Measurements from ENCODE around the gene CSNK1G1. TPM values are rescaled to one million over a fixed set of nuclear protein-coding genes. Genes with fewer than 3 reads are reported as not detected.
"Not testable (repeated sequence)": the region's sequence is repeated elsewhere in the genome, so short reads cannot be mapped to it uniquely, and the experiment has no call there.

CSNK1G1 gene
- total RNA-seq, 2 donors from 2014 or later: 3.5 to 4.8 TPM

DNA sequence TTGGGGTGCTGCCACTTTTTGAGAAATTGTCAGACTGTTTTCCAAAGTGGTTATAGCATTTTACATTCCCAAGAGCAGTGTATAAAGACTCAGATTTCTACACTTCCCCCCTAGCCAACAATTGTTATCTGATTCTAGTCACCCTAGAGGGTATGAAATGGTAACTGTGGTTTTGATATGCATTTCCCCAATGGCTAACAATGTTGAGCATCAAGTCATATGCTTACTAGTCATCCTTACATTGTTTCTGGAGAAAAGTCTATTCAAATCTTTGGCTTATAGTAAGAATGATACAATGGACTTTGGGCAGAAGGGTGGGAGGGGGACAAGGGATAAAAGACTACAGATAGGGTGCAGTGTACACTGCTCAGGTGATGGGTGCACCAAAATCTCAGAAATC is 73.3 kb downstream of the CSNK1G1 start:
- TF ChIP-seq, protein P1, sequence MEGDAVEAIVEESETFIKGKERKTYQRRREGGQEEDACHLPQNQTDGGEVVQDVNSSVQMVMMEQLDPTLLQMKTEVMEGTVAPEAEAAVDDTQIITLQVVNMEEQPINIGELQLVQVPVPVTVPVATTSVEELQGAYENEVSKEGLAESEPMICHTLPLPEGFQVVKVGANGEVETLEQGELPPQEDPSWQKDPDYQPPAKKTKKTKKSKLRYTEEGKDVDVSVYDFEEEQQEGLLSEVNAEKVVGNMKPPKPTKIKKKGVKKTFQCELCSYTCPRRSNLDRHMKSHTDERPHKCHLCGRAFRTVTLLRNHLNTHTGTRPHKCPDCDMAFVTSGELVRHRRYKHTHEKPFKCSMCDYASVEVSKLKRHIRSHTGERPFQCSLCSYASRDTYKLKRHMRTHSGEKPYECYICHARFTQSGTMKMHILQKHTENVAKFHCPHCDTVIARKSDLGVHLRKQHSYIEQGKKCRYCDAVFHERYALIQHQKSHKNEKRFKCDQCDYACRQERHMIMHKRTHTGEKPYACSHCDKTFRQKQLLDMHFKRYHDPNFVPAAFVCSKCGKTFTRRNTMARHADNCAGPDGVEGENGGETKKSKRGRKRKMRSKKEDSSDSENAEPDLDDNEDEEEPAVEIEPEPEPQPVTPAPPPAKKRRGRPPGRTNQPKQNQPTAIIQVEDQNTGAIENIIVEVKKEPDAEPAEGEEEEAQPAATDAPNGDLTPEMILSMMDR (IDR thresholded peaks at IDR 0.05): no peak
- no peaks in the 10 kb centered on the region for H3K4me1 ChIP-seq
- no peak for DNase-seq (ENCODE audit: low spot score)
- H3K27me3 ChIP-seq: no peaks in the 10 kb centered on the region
- no peak overlapping the region for H3K27ac ChIP-seq
- H3K9me3 ChIP-seq: no peaks in the 10 kb centered on the region
- no peaks in the 10 kb centered on the region for H3K36me3 ChIP-seq
- H3K4me3 ChIP-seq: no peak overlapping the region

- Histone ChIP-seq H3K27me3 (no peaks in the 10 kb centered on the region), H3K9me3 (no peaks in the 10 kb centered on the region), H3K4me3 (no peak overlapping the region), H3K36me3 (no peaks in the 10 kb centered on the region), H3K4me1 (peaks cover 0 to 9% of the 10 kb centered on the region in 2 donors), H3K27ac (no peak overlapping the region)
- TF ChIP-seq, protein P1 (IDR thresholded peaks at IDR 0.05): no peak
- DNase-seq (ENCODE audit: low spot score): no peak
Observed at GRCh38 chr15:64279131-64279530, 76.8 kb downstream of the CSNK1G1 start.

DNA sequence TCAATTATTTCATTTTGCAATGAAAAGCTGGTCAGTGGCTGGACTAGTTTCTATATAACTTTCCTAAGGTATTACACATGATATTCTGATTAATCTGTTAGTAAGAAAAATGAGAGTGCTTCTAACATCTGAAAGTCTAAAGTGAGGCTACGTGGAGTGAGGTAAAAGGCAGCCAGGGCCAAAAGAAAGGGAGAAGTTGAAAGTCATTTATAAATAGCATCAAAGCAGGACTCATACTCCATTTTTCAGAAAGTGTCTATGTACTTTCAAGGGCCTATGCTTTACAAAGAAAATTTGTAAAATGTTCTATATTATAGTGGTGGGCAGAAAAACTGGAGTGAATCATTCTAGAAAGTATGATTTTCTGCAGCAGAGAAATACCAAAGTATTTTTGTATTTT is 80.0 kb downstream of the CSNK1G1 start:
- H3K27me3 ChIP-seq: no peaks in the 10 kb centered on the region
- DNase-seq (ENCODE audit: low spot score): no peak
- H3K4me1 ChIP-seq: peaks cover 0 to 11% of the 10 kb centered on the region in 2 donors
- H3K27ac ChIP-seq: no peak overlapping the region
- TF ChIP-seq, protein P1 (IDR thresholded peaks at IDR 0.05): no peak
- no peaks in the 10 kb centered on the region for H3K9me3 ChIP-seq
- H3K36me3 ChIP-seq: no peaks in the 10 kb centered on the region
- H3K4me3 ChIP-seq: no peak overlapping the region

DNA sequence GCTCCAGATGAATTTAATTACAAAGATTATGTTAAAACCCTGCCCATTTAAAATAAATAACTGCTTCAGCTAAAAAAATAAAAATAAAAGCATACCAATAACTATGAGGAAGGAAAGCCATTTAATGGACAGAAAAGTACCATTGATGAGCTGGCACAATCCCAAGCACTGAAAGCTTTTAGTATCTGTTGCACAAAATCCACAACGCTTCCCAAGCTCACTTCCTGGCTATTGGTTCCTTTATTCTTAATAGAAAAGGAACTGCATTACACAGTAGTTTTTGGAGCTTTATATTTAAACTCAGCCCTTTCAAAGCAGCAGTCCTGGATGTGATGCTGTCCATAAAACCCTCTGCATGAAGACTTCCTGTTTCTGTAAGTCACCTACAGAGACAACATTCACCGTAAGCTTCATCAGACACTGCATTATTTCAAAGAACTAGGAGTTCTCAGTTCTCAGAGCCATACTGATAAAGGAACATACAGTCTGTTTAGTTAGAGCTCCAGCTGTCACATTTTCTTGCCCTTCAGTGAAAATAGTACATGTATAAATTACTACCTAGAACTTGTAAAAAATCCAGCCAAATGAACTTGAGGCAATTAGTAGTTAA is 81.5 kb downstream of the CSNK1G1 start:
- DNase-seq (ENCODE audit: low spot score): no peak
- no peaks in the 10 kb centered on the region for H3K9me3 ChIP-seq
- peaks cover 0 to 11% of the 10 kb centered on the region in 2 donors for H3K4me1 ChIP-seq
- H3K27me3 ChIP-seq: no peaks in the 10 kb centered on the region
- peak overlapping the region in 1 of 2 donors; percentile 38 for H3K27ac ChIP-seq
- H3K4me3 ChIP-seq: no peak overlapping the region
- H3K36me3 ChIP-seq: no peaks in the 10 kb centered on the region
- TF ChIP-seq, protein P1 (IDR thresholded peaks at IDR 0.05): no peak

DNA sequence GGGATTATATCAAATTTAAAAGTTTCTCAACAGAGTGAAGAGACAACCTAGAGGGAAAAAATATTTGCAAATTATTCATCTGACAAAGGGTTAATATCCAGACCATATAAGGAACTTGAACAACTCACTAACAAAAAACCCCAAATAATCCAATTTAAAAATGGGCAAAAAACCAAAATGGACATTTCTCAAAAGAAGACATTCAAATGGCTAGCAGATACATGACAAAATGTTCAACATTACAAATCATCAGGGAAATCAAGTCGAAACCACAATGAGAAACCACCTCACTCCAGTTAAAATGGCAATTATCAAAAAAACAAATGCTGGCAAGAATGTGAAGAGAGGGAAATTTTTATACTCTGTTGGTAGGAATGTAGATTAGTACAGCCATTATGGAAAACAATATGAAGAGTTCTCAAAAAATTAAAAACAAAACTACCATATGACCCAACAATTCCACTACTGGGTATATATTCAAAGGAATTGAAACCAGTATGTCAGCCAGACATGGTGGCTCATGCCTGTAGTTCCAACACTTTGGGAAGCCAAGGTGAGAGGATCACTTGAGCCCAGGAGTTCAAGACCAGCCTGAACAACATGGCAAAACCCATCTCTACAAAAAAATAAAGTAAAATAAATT is 88.5 kb downstream of the CSNK1G1 start:
- Histone ChIP-seq H3K27ac (no peak overlapping the region), H3K9me3 (no peaks in the 10 kb centered on the region), H3K27me3 (no peaks in the 10 kb centered on the region), H3K36me3 (no peaks in the 10 kb centered on the region), H3K4me1 (no peaks in the 10 kb centered on the region), H3K4me3 (no peak overlapping the region)
- TF ChIP-seq, protein P1 (IDR thresholded peaks at IDR 0.05): no peak
- DNase-seq (ENCODE audit: low spot score): no peak

DNA sequence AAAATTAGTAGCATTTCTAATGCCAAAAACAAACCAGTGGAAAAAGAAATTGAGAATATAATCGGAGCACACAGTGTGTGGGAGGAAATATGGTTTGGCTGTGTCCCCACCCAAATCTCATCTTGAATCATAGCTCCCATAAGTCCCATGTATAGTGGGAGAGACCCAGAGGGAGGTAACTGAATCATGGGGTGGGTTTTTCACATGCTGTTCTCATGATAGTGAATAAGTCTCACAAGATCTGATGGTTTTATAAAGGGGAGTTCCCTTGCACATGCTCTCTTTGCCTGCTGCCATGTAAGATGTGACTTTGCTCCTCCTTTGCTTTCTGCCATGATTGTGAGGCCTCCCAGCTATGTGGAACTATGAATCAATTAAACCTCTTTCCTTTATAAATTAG is 90.8 kb downstream of the CSNK1G1 start:
- not testable (repeated sequence) for DNase-seq (ENCODE audit: low spot score); H3K9me3 ChIP-seq; H3K36me3 ChIP-seq; H3K27me3 ChIP-seq; H3K27ac ChIP-seq; H3K4me3 ChIP-seq; H3K4me1 ChIP-seq
